ENCODE results near the gene FDX2.

- TF ChIP-seq ZNF512 (CRISPR knock-in tag; IDR thresholded peaks at IDR 0.05; ENCODE audit: borderline replicate concordance), result no peak
- no peak for TF ChIP-seq ATF3 (CRISPR knock-in tag; conservative IDR thresholded peaks at IDR 0.05)
- no peak for TF ChIP-seq MAX (CRISPR knock-in tag; IDR thresholded peaks at IDR 0.05)
- no peak for TF ChIP-seq ZNF263 (CRISPR knock-in tag; IDR thresholded peaks at IDR 0.05; ENCODE audit: low read depth)
- TF ChIP-seq TEAD4 (CRISPR knock-in tag; IDR thresholded peaks at IDR 0.05), result no peak
- no peak for TF ChIP-seq FOXP4 (CRISPR knock-in tag; IDR thresholded peaks at IDR 0.05)
- TF ChIP-seq CTCF (IDR thresholded peaks at IDR 0.05), result no peak
Measured at GRCh38 chr19:10274589-10274988, 41.2 kb downstream of the FDX2 start.

Measured in WTC11 (cell line).